Esophagus muscularis mucosa (tissue), 4 donors: ENCODE results near the gene TAMALIN. TPM values are rescaled to one million over a fixed set of nuclear protein-coding genes. Genes with fewer than 3 reads are reported as not detected.

Source experiments
- DNase-seq: peaks from one replicate; pipeline ENCODE4 v3.0.0-alpha.2; 2017; ENCODE audit errors: extremely low spot score
- H3K27ac ChIP-seq, 4 donors: fragments of 200-600 bp; sonication (generic); replicated peaks in 1 of 4; 1 replicate in 3 of 4; 2 replicates in 1 of 4; pipeline ENCODE4 v1.5.1; 2016 to 2019; ENCODE audit warnings: mild to moderate bottlenecking in 1 of 4
- H3K27me3 ChIP-seq, 4 donors: fragments of 200-600 bp; sonication (generic); one replicate each; pipeline versions ENCODE4 v1.5.1 to v1.6.0; 2016 to 2019
- H3K36me3 ChIP-seq, 4 donors: fragments of 200-600 bp; sonication (generic); one replicate each; pipeline ENCODE4 v1.5.1; 2016 to 2019
- H3K4me1 ChIP-seq, 4 donors: fragments of 200-600 bp; sonication (generic); one replicate each; pipeline ENCODE4 v1.5.1; 2016 to 2019
- H3K4me3 ChIP-seq, 4 donors: fragments of 200-600 bp; sonication (generic); 1 replicate in 2 of 4; 2 replicates in 2 of 4; pipeline ENCODE4 v1.5.1; 2016 to 2019; ENCODE audit warnings: mild to moderate bottlenecking in 4 of 4, moderate library complexity in 1 of 4
- H3K9me3 ChIP-seq, 4 donors: fragments of 200-600 bp; sonication (generic); 1 replicate in 3 of 4; 2 replicates in 1 of 4; pipeline ENCODE4 v1.5.1; 2016 to 2019
- EP300 ChIP-seq: sonication (generic); formaldehyde crosslinking; IDR thresholded peaks from one replicate; pipeline ENCODE4 v1.6.1; 2017; ENCODE audit warnings: antibody characterized with exemption
- POLR2A ChIP-seq: fragments of 450-650 bp; IDR thresholded peaks from one replicate; pipeline ENCODE4 v1.6.1; 2017; ENCODE audit warnings: antibody characterized with exemption, moderate library complexity, mild to moderate bottlenecking, low read depth
- POLR2AphosphoS5 ChIP-seq, 2 donors: sonication (generic); formaldehyde crosslinking; IDR thresholded peaks; one replicate each; pipeline ENCODE4 v1.6.1; 2017; ENCODE audit warnings: antibody characterized with exemption in 2 of 2
- WGBS: methylation state at CpG from one replicate; pipeline ENCODE4 v1.1.5; 2018; 5-methylcytosine and 5-hydroxymethylcytosine counted together
- intact Hi-C: fragments of 100-400 bp; cut with DNase I; formaldehyde crosslinking; loops from one replicate; pipeline ENCODE4 v1.15.1; 2023
- total RNA-seq, 4 donors: library from RNA; depleted of rRNA; stranded (reverse); fragments of >200 nt; gene quantifications; one replicate each; pipeline versions ENCODE4 v1.1.0 to v1.2.1, GENCODE V29; 2016
- TF ChIP-seq, protein P1 (sequence below), 3 experiments: fragments of 200-600 bp in 2 of 3; fragments of 450-650 bp in 1 of 3; sonication (generic) in 2 of 3; IDR thresholded peaks; one replicate each; pipeline ENCODE4 v1.5.1; 2017 to 2019; ENCODE audit warnings: antibody characterized with exemption in 3 of 3, mild to moderate bottlenecking in 2 of 3, moderate library complexity in 1 of 3

The TAMALIN gene
- total RNA-seq, 4 donors from 2014 or later: 13.3 to 26.9 (median 18.3) TPM

DNA sequence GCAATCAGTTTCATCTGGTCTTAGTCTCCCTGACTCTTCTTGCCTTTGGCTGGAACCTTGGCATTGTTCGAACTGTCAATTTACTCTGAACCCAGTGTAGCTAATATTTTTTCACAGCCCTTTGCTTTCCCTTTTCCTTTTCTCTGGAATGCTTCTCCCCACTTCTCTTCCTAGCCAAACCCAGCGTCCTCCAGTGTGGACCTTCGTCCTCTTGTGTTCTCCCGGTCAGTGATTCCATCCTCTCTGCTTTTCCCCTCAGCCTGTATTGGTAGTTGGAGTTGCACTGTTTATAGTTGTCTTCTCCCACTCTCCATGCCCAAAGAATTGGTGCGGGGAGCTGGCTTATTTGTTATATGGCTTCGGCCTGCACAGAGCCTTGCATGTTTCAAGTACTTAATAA is 45.9 kb upstream of the TAMALIN start:
- no peak for TF ChIP-seq EP300
- TF ChIP-seq POLR2A: no peak
- TF ChIP-seq, protein P1, sequence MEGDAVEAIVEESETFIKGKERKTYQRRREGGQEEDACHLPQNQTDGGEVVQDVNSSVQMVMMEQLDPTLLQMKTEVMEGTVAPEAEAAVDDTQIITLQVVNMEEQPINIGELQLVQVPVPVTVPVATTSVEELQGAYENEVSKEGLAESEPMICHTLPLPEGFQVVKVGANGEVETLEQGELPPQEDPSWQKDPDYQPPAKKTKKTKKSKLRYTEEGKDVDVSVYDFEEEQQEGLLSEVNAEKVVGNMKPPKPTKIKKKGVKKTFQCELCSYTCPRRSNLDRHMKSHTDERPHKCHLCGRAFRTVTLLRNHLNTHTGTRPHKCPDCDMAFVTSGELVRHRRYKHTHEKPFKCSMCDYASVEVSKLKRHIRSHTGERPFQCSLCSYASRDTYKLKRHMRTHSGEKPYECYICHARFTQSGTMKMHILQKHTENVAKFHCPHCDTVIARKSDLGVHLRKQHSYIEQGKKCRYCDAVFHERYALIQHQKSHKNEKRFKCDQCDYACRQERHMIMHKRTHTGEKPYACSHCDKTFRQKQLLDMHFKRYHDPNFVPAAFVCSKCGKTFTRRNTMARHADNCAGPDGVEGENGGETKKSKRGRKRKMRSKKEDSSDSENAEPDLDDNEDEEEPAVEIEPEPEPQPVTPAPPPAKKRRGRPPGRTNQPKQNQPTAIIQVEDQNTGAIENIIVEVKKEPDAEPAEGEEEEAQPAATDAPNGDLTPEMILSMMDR (IDR thresholded peaks at IDR 0.05): no peak
- no peak for TF ChIP-seq POLR2AphosphoS5 (IDR thresholded peaks at IDR 0.05)
- no peaks in the 10 kb centered on the region for H3K27me3 ChIP-seq
- intact Hi-C loops: no loop called here

DNA sequence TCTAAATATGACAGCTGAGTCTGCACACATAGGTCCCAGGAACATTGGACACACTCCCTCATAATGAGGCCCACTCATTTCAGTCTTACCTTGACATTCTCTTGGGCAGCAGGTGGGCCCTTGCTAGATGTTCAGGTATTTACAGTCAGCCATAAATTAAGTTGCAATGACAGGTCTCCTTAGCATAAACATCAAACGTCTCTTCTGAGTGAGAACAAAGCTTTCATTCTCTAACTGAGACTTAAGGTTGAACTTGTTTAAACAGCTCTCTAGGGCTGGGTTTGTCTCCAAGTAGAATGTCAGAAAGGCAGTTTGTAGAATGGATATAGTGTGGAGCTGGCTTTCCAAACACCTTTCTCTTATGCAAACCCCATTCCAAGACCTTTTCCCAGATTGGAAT is 44.9 kb upstream of the TAMALIN start:
- peak overlapping the region in 1 of 4 donors; percentile 19 for H3K27ac ChIP-seq
- H3K4me1 ChIP-seq: peaks cover 11 to 53% (median 46%) of the 10 kb centered on the region in 4 donors
- peaks cover 0 to 8% (median 2%) of the 10 kb centered on the region in 4 donors for H3K36me3 ChIP-seq
- no peak for DNase-seq
- TF ChIP-seq POLR2AphosphoS5 (IDR thresholded peaks at IDR 0.05) (no peak), EP300 (no peak), POLR2A (no peak)
- TF ChIP-seq, protein P1 (IDR thresholded peaks at IDR 0.05): no peak
- intact Hi-C loops: no loop called here
- 0% methylated on average over 1 of the region's 1 CpG for WGBS
- no peaks in the 10 kb centered on the region for H3K27me3 ChIP-seq
- no peak overlapping the region for H3K4me3 ChIP-seq
- no peaks in the 10 kb centered on the region for H3K9me3 ChIP-seq

More for the DNA sequence above, 45.9 kb upstream of the TAMALIN start:
- Histone ChIP-seq H3K4me3 (no peak overlapping the region), H3K27ac (no peak overlapping the region), H3K9me3 (no peaks in the 10 kb centered on the region), H3K36me3 (peaks cover 0 to 8% (median 2%) of the 10 kb centered on the region in 4 donors), H3K4me1 (peaks cover 11 to 55% (median 50%) of the 10 kb centered on the region in 4 donors)
- no peak for DNase-seq
- 91% methylated on average over 6 of the region's 6 CpGs for WGBS

DNA sequence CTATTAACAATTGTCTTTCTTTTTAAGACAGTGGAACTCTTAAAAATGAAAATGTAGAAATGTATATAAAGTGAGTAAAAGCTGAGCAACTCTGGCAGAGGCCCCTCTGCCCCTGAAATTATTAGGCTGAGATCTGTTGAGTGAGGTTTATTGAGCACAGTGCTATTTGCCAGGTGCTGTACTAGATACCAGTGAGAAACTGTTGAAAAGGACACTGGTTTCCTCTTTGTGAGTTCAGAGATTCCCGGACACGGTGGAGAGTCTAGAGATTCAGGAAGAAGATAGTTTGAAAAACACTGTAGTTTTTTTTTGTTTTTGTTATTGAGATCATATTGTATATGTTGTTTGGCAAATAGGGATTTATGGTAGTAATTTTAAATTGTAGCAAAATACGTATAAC is 44.0 kb upstream of the TAMALIN start:
- no peaks in the 10 kb centered on the region for H3K27me3 ChIP-seq
- no peak for TF ChIP-seq EP300

DNA sequence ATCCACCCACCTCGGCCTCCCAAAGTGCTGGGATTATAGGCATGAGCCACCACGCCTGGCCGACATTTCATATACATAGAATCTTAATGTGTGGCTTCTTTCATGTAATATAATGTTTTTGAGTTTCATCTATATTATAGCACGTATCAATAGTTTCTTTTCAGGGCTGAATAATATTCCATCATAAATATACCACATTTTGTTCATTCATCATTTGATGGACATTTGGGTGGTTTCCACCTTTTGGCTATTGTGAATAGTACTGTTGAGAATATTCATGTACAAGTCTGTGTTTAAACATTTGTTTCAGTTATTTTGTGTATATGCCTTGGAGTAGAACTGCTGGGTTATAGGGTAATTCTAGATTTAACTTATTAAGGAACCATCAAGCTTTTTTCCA is 43.3 kb upstream of the TAMALIN start:
- H3K27ac ChIP-seq: no peak overlapping the region
- 96% methylated on average over 4 of the region's 4 CpGs for WGBS
- intact Hi-C loops: no loop called here
- H3K27me3 ChIP-seq: no peaks in the 10 kb centered on the region
- H3K9me3 ChIP-seq: no peaks in the 10 kb centered on the region
- TF ChIP-seq, protein P1 (IDR thresholded peaks at IDR 0.05): no peak
- TF ChIP-seq POLR2AphosphoS5 (IDR thresholded peaks at IDR 0.05): no peak
- TF ChIP-seq POLR2A: no peak
- TF ChIP-seq EP300: no peak
- peaks cover 0 to 8% (median 2%) of the 10 kb centered on the region in 4 donors for H3K36me3 ChIP-seq
- no peak for DNase-seq
- no peak overlapping the region for H3K4me3 ChIP-seq
- H3K4me1 ChIP-seq: peaks cover 11 to 43% (median 33%) of the 10 kb centered on the region in 4 donors

More for the DNA sequence above, 44.0 kb upstream of the TAMALIN start:
- no peak overlapping the region for H3K27ac ChIP-seq
- 76% methylated on average over 3 of the region's 3 CpGs for WGBS
- DNase-seq: no peak
- H3K4me1 ChIP-seq: peaks cover 11 to 48% (median 39%) of the 10 kb centered on the region in 4 donors
- no peaks in the 10 kb centered on the region for H3K9me3 ChIP-seq
- peaks cover 0 to 8% (median 2%) of the 10 kb centered on the region in 4 donors for H3K36me3 ChIP-seq
- no peak overlapping the region for H3K4me3 ChIP-seq
- intact Hi-C loops: no loop called here

DNA sequence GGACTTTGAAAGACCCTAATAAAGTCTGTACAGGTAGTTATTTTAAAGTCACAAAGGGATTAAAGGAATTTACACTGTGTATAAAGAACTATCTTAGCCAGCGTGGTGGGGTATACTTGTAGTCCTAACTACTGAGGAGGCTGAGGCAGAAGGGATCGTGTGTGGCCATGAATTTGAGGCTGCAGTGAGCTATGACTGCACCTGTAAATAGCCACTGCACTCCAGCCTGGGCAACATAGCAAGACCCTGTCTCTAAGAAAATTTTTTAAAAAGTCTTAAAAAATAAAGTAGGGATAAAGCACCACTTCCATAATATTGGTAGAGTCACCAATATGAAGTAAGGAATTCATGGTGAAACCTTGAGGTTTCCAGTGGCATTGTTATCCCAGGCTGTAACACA is 37.1 kb upstream of the TAMALIN start:
- Histone ChIP-seq H3K9me3 (no peaks in the 10 kb centered on the region), H3K27me3 (no peaks in the 10 kb centered on the region), H3K36me3 (no peaks in the 10 kb centered on the region), H3K4me3 (no peak overlapping the region), H3K27ac (no peak overlapping the region), H3K4me1 (peaks cover 38 to 46% (median 44%) of the 10 kb centered on the region in 4 donors)
- 94% methylated on average over 2 of the region's 2 CpGs for WGBS
- intact Hi-C loops: no loop called here
- no peak for TF ChIP-seq EP300
- TF ChIP-seq POLR2A: no peak
- TF ChIP-seq, protein P1 (IDR thresholded peaks at IDR 0.05): no peak
- DNase-seq: no peak
